ENCODE results near the gene PRR7.

GRCh38 chr5:177430140-177430951, 16.3 kb upstream of the PRR7 start:
- TF ChIP-seq, protein P1, sequence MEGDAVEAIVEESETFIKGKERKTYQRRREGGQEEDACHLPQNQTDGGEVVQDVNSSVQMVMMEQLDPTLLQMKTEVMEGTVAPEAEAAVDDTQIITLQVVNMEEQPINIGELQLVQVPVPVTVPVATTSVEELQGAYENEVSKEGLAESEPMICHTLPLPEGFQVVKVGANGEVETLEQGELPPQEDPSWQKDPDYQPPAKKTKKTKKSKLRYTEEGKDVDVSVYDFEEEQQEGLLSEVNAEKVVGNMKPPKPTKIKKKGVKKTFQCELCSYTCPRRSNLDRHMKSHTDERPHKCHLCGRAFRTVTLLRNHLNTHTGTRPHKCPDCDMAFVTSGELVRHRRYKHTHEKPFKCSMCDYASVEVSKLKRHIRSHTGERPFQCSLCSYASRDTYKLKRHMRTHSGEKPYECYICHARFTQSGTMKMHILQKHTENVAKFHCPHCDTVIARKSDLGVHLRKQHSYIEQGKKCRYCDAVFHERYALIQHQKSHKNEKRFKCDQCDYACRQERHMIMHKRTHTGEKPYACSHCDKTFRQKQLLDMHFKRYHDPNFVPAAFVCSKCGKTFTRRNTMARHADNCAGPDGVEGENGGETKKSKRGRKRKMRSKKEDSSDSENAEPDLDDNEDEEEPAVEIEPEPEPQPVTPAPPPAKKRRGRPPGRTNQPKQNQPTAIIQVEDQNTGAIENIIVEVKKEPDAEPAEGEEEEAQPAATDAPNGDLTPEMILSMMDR (IDR thresholded peaks at IDR 0.05; ENCODE audit: low read length): no peak
- TF ChIP-seq EZH2 (optimal IDR thresholded peaks at IDR 0.05; ENCODE audit: low read depth, low read length) (no peak), EZH2phosphoT487 (IDR thresholded peaks at IDR 0.05; ENCODE audit: low read length) (no peak)

All from MM.1S (cell line).